Suppressor macrophage (primary cell): ENCODE results near the gene GARS1.

Source experiments
- DNase-seq, 4 experiments: peaks; one replicate each; pipeline ENCODE4 v3.0.0-alpha.2; 2020 to 2022

Gene GARS1

GRCh38 chr7:30682212-30683083, 87.8 kb downstream of the GARS1 start, which contains the start of gene CRHR2:
Gene CRHR2, minus strand, starts transcription at chr7:30682456. Its CDS starts 176 bp downstream, at chr7:30682280.
- DNase-seq, result peak in 2 of 4 experiments; percentile 14 to 29

GRCh38 chr7:30683306-30683705, 88.6 kb downstream of the GARS1 start:
- no peak for DNase-seq
